Measurements from ENCODE around the gene FIP1L1. TPM values are rescaled to one million over a fixed set of nuclear protein-coding genes. Genes with fewer than 3 reads are reported as not detected.

FIP1L1 gene
- polyA plus RNA-seq, 1 of the 3 experiments (the other 2 are of a cell fraction) = 20.3 TPM

DNA sequence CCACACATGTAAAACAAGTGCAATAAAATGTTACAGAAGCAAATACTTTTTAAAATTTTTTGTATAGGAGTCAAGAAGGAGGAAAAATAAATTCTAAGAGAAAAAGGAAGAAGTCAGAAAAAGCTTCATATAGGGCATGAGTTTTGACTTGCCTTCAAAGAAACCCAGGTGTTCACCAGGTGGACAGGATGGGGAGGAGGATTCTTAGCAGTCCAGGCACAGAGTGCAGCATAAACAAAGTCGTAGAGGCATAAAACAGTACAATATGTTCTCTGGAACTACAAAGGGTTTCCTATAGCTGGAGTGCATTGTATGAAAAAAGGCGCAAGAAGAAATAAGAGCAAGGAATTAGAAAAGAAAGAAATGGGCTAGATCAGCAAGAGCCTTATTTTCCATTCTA, 9.7 kb upstream of the FIP1L1 start:
- no peaks in the 10 kb centered on the region for H4K20me1 ChIP-seq (ENCODE audit: insufficient read depth)
- H3K36me3 ChIP-seq (replicated peaks in 1 of 2; ENCODE audit: control insufficient read depth in 1 of 2, insufficient read depth in 2 of 2, low read length in 1 of 2) = no peaks in the 10 kb centered on the region
- no peak overlapping the region for H3K4me2 ChIP-seq
- no peaks in the 10 kb centered on the region for H3K9me3 ChIP-seq
- H3K4me1 ChIP-seq (ENCODE audit: control insufficient read depth in 1 of 2, insufficient read depth in 2 of 2, low read depth in 1 of 2, low read length in 1 of 2) = peaks cover 0 to 9% of the 10 kb centered on the region in 2 experiments; a peak in 2 of 4 replicates
- TF ChIP-seq TCF12 (IDR thresholded peaks at IDR 0.05) = no peak
- TF ChIP-seq NFIC (IDR thresholded peaks at IDR 0.05; ENCODE audit: borderline replicate concordance) = no peak
- TF ChIP-seq EZH2phosphoT487 (IDR thresholded peaks at IDR 0.05; ENCODE audit: borderline replicate concordance, low read depth) = no peak
- no peaks in the 10 kb centered on the region for H3F3A ChIP-seq (replicated peaks; ENCODE audit: insufficient read depth)
- WGBS (ENCODE audit: low lambda C conversion rate) = 71% methylated on average over 2 of the region's 2 CpGs
- no peak overlapping the region for H3K9ac ChIP-seq
- H3K9me2 ChIP-seq = no peaks in the 10 kb centered on the region
- no peak overlapping the region for H3K4me3 ChIP-seq (ENCODE audit: low read depth in 2 of 2, low read length in 1 of 2)
- H3K27ac ChIP-seq (ENCODE audit: low read depth in 2 of 2, low read length in 1 of 2) = no peak overlapping the region
- no peak overlapping the region for H2AFZ ChIP-seq (ENCODE audit: low read depth)
- H3K79me2 ChIP-seq (ENCODE audit: insufficient read depth) = peaks cover 30% of the 10 kb centered on the region
- H3K27me3 ChIP-seq (ENCODE audit: insufficient read depth) = no peaks in the 10 kb centered on the region
- no peak for DNase-seq
- ChIA-PET CTCF (interaction anchor here (1.0 kb wide), 1 partner anchor 867 kb away, joined by 4 read pairs; no protein-coding TSS in a partner anchor), POLR2A (no interaction called here)

GRCh38 chr4:53371049-53371448, 6.4 kb upstream of the FIP1L1 start:
- Histone ChIP-seq H3K4me2 (no peak overlapping the region), H3K36me3 (replicated peaks in 1 of 2; ENCODE audit: control insufficient read depth in 1 of 2, insufficient read depth in 2 of 2, low read length in 1 of 2) (no peaks in the 10 kb centered on the region), H3K9me2 (no peaks in the 10 kb centered on the region), H3K9me3 (no peaks in the 10 kb centered on the region), H3K27ac (ENCODE audit: low read depth in 2 of 2, low read length in 1 of 2) (no peak overlapping the region), H3K79me2 (ENCODE audit: insufficient read depth) (no peaks in the 10 kb centered on the region), H3K9ac (no peak overlapping the region), H3K4me1 (ENCODE audit: control insufficient read depth in 1 of 2, insufficient read depth in 2 of 2, low read depth in 1 of 2, low read length in 1 of 2) (no peaks in the 10 kb centered on the region; a peak in 1 of 4 replicates), H4K20me1 (ENCODE audit: insufficient read depth) (no peaks in the 10 kb centered on the region), H3K27me3 (ENCODE audit: insufficient read depth) (no peaks in the 10 kb centered on the region), H3K4me3 (ENCODE audit: low read depth in 2 of 2, low read length in 1 of 2) (no peak overlapping the region), H2AFZ (ENCODE audit: low read depth) (no peak overlapping the region), H3F3A (replicated peaks; ENCODE audit: insufficient read depth) (no peaks in the 10 kb centered on the region)
- POLR2A ChIA-PET = no interaction called here
- 86% methylated on average over 3 of the region's 3 CpGs for WGBS (ENCODE audit: low lambda C conversion rate)
- CTCF ChIA-PET = interaction anchor here (1.4 kb wide), 1 partner anchor 355 kb away, joined by 3 read pairs; no protein-coding TSS in a partner anchor
- no peak for TF ChIP-seq CHD2 (IDR thresholded peaks at IDR 0.05; ENCODE audit: low read length, partially characterized antibody)
- no peak for TF ChIP-seq RCOR1 (IDR thresholded peaks at IDR 0.05; ENCODE audit: low read length)
- no peak for DNase-seq

DNA sequence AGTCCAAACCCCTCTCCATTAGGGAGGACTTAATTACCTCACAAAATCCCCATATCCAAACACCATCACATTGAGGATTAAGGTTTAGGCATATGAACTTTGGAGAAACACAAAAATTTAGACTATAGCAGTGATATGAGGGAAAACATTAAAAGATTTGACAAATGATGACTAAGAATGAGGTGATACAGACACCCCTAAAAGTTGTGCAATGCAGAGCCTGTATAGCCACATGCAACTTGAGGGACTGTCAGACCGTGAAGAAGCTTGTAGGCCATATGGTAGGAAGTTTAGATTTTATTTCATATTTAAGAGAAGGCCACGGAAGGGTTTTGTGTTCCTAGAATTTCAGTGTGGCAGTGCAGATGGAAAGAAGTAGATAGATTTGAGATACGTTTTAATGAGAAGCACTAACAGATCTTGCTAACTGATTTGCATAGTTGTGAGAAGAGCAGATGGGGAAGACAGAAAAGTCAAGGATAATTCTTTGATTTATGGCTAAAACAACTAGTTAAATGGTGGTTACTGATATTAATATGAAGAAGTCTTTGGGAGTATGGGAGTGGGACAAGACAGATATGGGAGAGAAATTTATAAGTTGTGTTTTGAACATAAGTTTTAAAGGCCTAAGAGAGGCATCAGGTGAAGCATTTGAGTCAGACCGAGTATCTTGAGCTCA, 5.5 kb upstream of the FIP1L1 start:
- no peak for DNase-seq
- no peaks in the 10 kb centered on the region for H3F3A ChIP-seq (replicated peaks; ENCODE audit: insufficient read depth)
- no peaks in the 10 kb centered on the region for H3K79me2 ChIP-seq (ENCODE audit: insufficient read depth)
- WGBS (ENCODE audit: low lambda C conversion rate) = 69% methylated on average over 4 of the region's 4 CpGs
- no peak overlapping the region for H2AFZ ChIP-seq (ENCODE audit: low read depth)
- TF ChIP-seq SIN3A (IDR thresholded peaks at IDR 0.05; ENCODE audit: borderline replicate concordance, low read depth, low read length) (no peak), PBX3 (IDR thresholded peaks at IDR 0.05) (no peak), TAF1 (IDR thresholded peaks at IDR 0.05; ENCODE audit: borderline replicate concordance, low read depth, low read length) (no peak)
- POLR2A ChIA-PET = no interaction called here
- no peak overlapping the region for H3K27ac ChIP-seq (ENCODE audit: low read depth in 2 of 2, low read length in 1 of 2)
- H3K27me3 ChIP-seq (ENCODE audit: insufficient read depth) = no peaks in the 10 kb centered on the region
- H3K4me1 ChIP-seq (ENCODE audit: control insufficient read depth in 1 of 2, insufficient read depth in 2 of 2, low read depth in 1 of 2, low read length in 1 of 2) = peaks cover 0 to 2% of the 10 kb centered on the region in 2 experiments; a peak in 2 of 4 replicates
- H4K20me1 ChIP-seq (ENCODE audit: insufficient read depth) = no peaks in the 10 kb centered on the region
- no peak overlapping the region for H3K4me2 ChIP-seq
- no peaks in the 10 kb centered on the region for H3K9me3 ChIP-seq
- H3K9me2 ChIP-seq = no peaks in the 10 kb centered on the region
- CTCF ChIA-PET = interaction anchor here (1.4 kb wide), 1 partner anchor 356 kb away, joined by 3 read pairs; no protein-coding TSS in a partner anchor
- no peak overlapping the region for H3K4me3 ChIP-seq (ENCODE audit: low read depth in 2 of 2, low read length in 1 of 2)
- H3K9ac ChIP-seq = no peak overlapping the region
- H3K36me3 ChIP-seq (replicated peaks in 1 of 2; ENCODE audit: control insufficient read depth in 1 of 2, insufficient read depth in 2 of 2, low read length in 1 of 2) = no peaks in the 10 kb centered on the region
